MCF 10A (cell line): ENCODE measurements around the gene CACNA2D3. TPM values are rescaled to one million over a fixed set of nuclear protein-coding genes. Genes with fewer than 3 reads are reported as not detected.

Experiments used
- BruUV-seq: library from RNA; stranded (reverse); fragments of 400-500 nt; replicated peaks from 2 replicates; lab custom pipeline; 2021; lab: Mats Ljungman, UMichigan
- CTCF ChIA-PET: fragments of 300-600 bp; sonication (Branson Sonifier 250); formaldehyde crosslinking; extraction: SDS; loops from one replicate; lab custom pipeline; 2021; ENCODE audit warnings: antibody characterized with exemption, inconsistent platforms; lab: Yijun Ruan, JAX
- POLR2A ChIA-PET: fragments of 300-600, 350-650 bp; sonication (Branson Sonifier 250); formaldehyde crosslinking; extraction: SDS; loops from one replicate; lab custom pipeline; 2020; ENCODE audit warnings: antibody characterized with exemption, inconsistent platforms; lab: Yijun Ruan, JAX
- DNase-seq: peaks from one replicate; pipeline ENCODE4 v3.0.0-alpha.2; 2018; ENCODE audit not compliant: unreplicated experiment
- H3K27ac Mint-ChIP-seq: one replicate; pipeline ENCODE4 v1.8.0; 2022; ENCODE audit warnings: mild to moderate bottlenecking, low read depth, mixed read lengths; ENCODE audit not compliant: unreplicated experiment
- H3K27me3 Mint-ChIP-seq: one replicate; pipeline ENCODE4 v1.8.0; 2022; ENCODE audit warnings: mixed read lengths; ENCODE audit not compliant: insufficient read depth, unreplicated experiment
- H3K36me3 Mint-ChIP-seq: one replicate; pipeline ENCODE4 v1.8.0; 2022; ENCODE audit warnings: mild to moderate bottlenecking, moderate library complexity, mixed read lengths; ENCODE audit not compliant: insufficient read depth, unreplicated experiment
- H3K4me1 Mint-ChIP-seq: one replicate; pipeline ENCODE4 v1.8.0; 2022; ENCODE audit warnings: mixed read lengths; ENCODE audit not compliant: insufficient read depth, unreplicated experiment
- H3K4me3 Mint-ChIP-seq: one replicate; pipeline ENCODE4 v1.8.0; 2022; ENCODE audit warnings: mild to moderate bottlenecking, moderate library complexity, mixed read lengths; ENCODE audit not compliant: unreplicated experiment
- H3K9me3 Mint-ChIP-seq: one replicate; pipeline ENCODE4 v1.8.0; 2022; ENCODE audit warnings: mixed read lengths; ENCODE audit not compliant: unreplicated experiment
- CTCF ChIP-seq: fragments of 200-600 bp; IDR thresholded peaks from one replicate; pipeline ENCODE4 v1.8.0; 2022; ENCODE audit warnings: antibody characterized with exemption, mild to moderate bottlenecking; ENCODE audit not compliant: unreplicated experiment
- intact Hi-C: fragments of 100-400 bp; cut with micrococcal nuclease; formaldehyde crosslinking; loops from 2 replicates; pipeline ENCODE4 v1.14.1; 2022
- total RNA-seq: library from RNA; stranded (reverse); gene quantifications from 2 replicates; pipeline ENCODE4 v1.2.3, GENCODE V29; 2022

Gene CACNA2D3
- total RNA-seq, 1 experiment from 2014 or later: 2.3 TPM

- no peaks in the 10 kb centered on the region for H3K27me3 Mint-ChIP-seq
- BruUV-seq: no TSS peak
- no peak overlapping the region for H3K4me3 Mint-ChIP-seq
- DNase-seq: no peak
- CTCF ChIA-PET: no interaction called here
- TF ChIP-seq CTCF: no peak
- H3K4me1 Mint-ChIP-seq: no peaks in the 10 kb centered on the region
- no peak overlapping the region for H3K27ac Mint-ChIP-seq
- peaks cover 15% of the 10 kb centered on the region for H3K36me3 Mint-ChIP-seq
- POLR2A ChIA-PET: no interaction called here
- H3K9me3 Mint-ChIP-seq: no peaks in the 10 kb centered on the region
- intact Hi-C loops: no loop called here
Measured at GRCh38 chr3:55006244-55006676, 883.9 kb downstream of the CACNA2D3 start.

- H3K4me1 Mint-ChIP-seq: no peaks in the 10 kb centered on the region
- no TSS peak for BruUV-seq
- POLR2A ChIA-PET: no interaction called here
- H3K36me3 Mint-ChIP-seq: peaks cover 15% of the 10 kb centered on the region
- no peaks in the 10 kb centered on the region for H3K9me3 Mint-ChIP-seq
- no peak for TF ChIP-seq CTCF
- CTCF ChIA-PET: interaction anchor here (0.9 kb wide), 1 partner anchor 14 kb away, joined by 3 read pairs; no protein-coding TSS in a partner anchor
- no peak overlapping the region for H3K27ac Mint-ChIP-seq
- no peaks in the 10 kb centered on the region for H3K27me3 Mint-ChIP-seq
- H3K4me3 Mint-ChIP-seq: no peak overlapping the region
- intact Hi-C loops: no loop called here
- DNase-seq: no peak
Measured at GRCh38 chr3:55007971-55008370, 885.6 kb downstream of the CACNA2D3 start.

GRCh38 chr3:55009372-55009771 lies 887.0 kb downstream of the CACNA2D3 start:
- Mint-ChIP-seq H3K27ac (no peak overlapping the region), H3K36me3 (peaks cover 7% of the 10 kb centered on the region), H3K4me1 (no peaks in the 10 kb centered on the region), H3K27me3 (no peaks in the 10 kb centered on the region), H3K9me3 (no peaks in the 10 kb centered on the region), H3K4me3 (no peak overlapping the region)
- intact Hi-C loops: no loop called here
- no peak for TF ChIP-seq CTCF
- no peak for DNase-seq
- ChIA-PET CTCF (interaction anchor here (0.9 to 1.1 kb wide), 2 partner anchors 9 to 10 kb away, joined by 4 read pairs; no protein-coding TSS in a partner anchor), POLR2A (interaction anchor here (0.6 kb wide), 1 partner anchor 136 kb away, joined by 3 read pairs; no protein-coding TSS in a partner anchor)
- no TSS peak for BruUV-seq

- no peak for DNase-seq
- ChIA-PET CTCF (interaction anchor here (1.1 kb wide), 1 partner anchor 13 kb away, joined by 3 read pairs; no protein-coding TSS in a partner anchor), POLR2A (no interaction called here)
- Mint-ChIP-seq H3K27ac (no peak overlapping the region), H3K9me3 (no peaks in the 10 kb centered on the region), H3K4me3 (no peak overlapping the region), H3K27me3 (no peaks in the 10 kb centered on the region), H3K4me1 (no peaks in the 10 kb centered on the region), H3K36me3 (no peaks in the 10 kb centered on the region)
- no TSS peak for BruUV-seq
- intact Hi-C loops: no loop called here
- no peak for TF ChIP-seq CTCF
Measured at GRCh38 chr3:55012091-55012490, 889.7 kb downstream of the CACNA2D3 start.
